ENCODE measurements around the gene PTPRZ1. TPM values are rescaled to one million over a fixed set of nuclear protein-coding genes. Genes with fewer than 3 reads are reported as not detected.
A peak's percentile ranks its signal among the peaks of the same experiment; 100 is the strongest.

Gene PTPRZ1
- total and polyA plus RNA-seq, 2 of the 13 experiments (the other 11 are each of a cell fraction or from before 2014, with no cell fraction given), result not detected

DNA sequence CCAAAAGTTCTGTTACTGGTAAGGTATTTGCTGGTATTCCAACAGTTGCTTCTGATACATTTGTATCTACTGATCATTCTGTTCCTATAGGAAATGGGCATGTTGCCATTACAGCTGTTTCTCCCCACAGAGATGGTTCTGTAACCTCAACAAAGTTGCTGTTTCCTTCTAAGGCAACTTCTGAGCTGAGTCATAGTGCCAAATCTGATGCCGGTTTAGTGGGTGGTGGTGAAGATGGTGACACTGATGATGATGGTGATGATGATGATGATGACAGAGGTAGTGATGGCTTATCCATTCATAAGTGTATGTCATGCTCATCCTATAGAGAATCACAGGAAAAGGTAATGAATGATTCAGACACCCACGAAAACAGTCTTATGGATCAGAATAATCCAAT lies 140.1 kb downstream of the PTPRZ1 start:
- Histone ChIP-seq H3K36me3 (replicated peaks in 1 of 2; ENCODE audit: control insufficient read depth in 1 of 2, insufficient read depth in 2 of 2, low read length in 2 of 2) (no peaks in the 10 kb centered on the region), H3K4me1 (ENCODE audit: insufficient read depth, low read length) (no peaks in the 10 kb centered on the region), H3K27ac (ENCODE audit: extremely low read length, insufficient read depth, low read length) (no peak overlapping the region), H3K4me2 (ENCODE audit: low read depth, low read length) (no peak overlapping the region), H3K4me3 (replicated peaks in 1 of 3; ENCODE audit: insufficient read depth in 1 of 3, low read depth in 2 of 3, low read length in 3 of 3) (no peak overlapping the region), H2AFZ (ENCODE audit: low read length) (no peak overlapping the region), H3K79me2 (ENCODE audit: insufficient read depth, low read length) (no peaks in the 10 kb centered on the region), H4K20me1 (ENCODE audit: insufficient read depth, low read length) (no peaks in the 10 kb centered on the region), H3K27me3 (ENCODE audit: control insufficient read depth in 1 of 2, insufficient read depth in 2 of 2, low read length in 2 of 2) (no peaks in the 10 kb centered on the region), H3K9ac (ENCODE audit: insufficient read depth, low read depth, low read length) (no peak overlapping the region), H3K9me3 (ENCODE audit: low read length) (no peaks in the 10 kb centered on the region)
- ChIA-PET CTCF (ENCODE audit: low intra/inter-chr PET ratio, low total read pairs) (no interaction called here), POLR2A (no interaction called here)
- intact Hi-C loops (cut with micrococcal nuclease; ENCODE audit: unreplicated experiment) (no loop called here), in situ Hi-C loops (cut with HindIII; ENCODE audit: extremely low pct_ligation_motif_present, low pct_unique_long_range_greater_than_20kb) (no loop called here)
- no TSS peak for BruUV-seq (replicated peaks)
- 0% methylated on average over 2 of the region's 2 CpGs for WGBS (ENCODE audit: low lambda C conversion rate)
- TF ChIP-seq, protein P1, sequence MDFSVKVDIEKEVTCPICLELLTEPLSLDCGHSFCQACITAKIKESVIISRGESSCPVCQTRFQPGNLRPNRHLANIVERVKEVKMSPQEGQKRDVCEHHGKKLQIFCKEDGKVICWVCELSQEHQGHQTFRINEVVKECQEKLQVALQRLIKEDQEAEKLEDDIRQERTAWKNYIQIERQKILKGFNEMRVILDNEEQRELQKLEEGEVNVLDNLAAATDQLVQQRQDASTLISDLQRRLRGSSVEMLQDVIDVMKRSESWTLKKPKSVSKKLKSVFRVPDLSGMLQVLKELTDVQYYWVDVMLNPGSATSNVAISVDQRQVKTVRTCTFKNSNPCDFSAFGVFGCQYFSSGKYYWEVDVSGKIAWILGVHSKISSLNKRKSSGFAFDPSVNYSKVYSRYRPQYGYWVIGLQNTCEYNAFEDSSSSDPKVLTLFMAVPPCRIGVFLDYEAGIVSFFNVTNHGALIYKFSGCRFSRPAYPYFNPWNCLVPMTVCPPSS (IDR thresholded peaks at IDR 0.05), result no peak
- TF ChIP-seq CREB1 (IDR thresholded peaks at IDR 0.05) (peak; percentile 67), CREB1 (CRISPR knock-in tag; IDR thresholded peaks at IDR 0.05) (no peak)
- ATAC-seq (no peak), DNase-seq (ENCODE audit: low spot score) (no peak), FAIRE-seq (no peak)

DNA sequence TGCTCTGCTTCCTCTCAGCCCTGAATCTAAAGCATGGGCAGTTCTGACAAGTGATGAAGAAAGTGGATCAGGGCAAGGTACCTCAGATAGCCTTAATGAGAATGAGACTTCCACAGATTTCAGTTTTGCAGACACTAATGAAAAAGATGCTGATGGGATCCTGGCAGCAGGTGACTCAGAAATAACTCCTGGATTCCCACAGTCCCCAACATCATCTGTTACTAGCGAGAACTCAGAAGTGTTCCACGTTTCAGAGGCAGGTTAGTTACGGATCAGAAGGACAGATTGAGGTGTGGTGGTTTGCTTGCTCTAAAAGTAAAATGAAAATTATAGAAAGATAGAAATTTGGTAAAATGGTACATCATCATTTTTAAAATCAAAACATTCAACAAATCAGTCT lies 140.7 kb downstream of the PTPRZ1 start:
- BruUV-seq (replicated peaks), result no TSS peak
- CTCF ChIA-PET (ENCODE audit: low intra/inter-chr PET ratio, low total read pairs), result no interaction called here
- intact Hi-C loops (cut with micrococcal nuclease; ENCODE audit: unreplicated experiment) (no loop called here), in situ Hi-C loops (cut with HindIII; ENCODE audit: extremely low pct_ligation_motif_present, low pct_unique_long_range_greater_than_20kb) (no loop called here)
- POLR2A ChIA-PET, result no interaction called here
- Histone ChIP-seq H3K36me3 (replicated peaks in 1 of 2; ENCODE audit: control insufficient read depth in 1 of 2, insufficient read depth in 2 of 2, low read length in 2 of 2) (no peaks in the 10 kb centered on the region), H3K9ac (ENCODE audit: insufficient read depth, low read depth, low read length) (no peak overlapping the region), H3K4me3 (replicated peaks in 1 of 3; ENCODE audit: insufficient read depth in 1 of 3, low read depth in 2 of 3, low read length in 3 of 3) (no peak overlapping the region), H3K4me2 (ENCODE audit: low read depth, low read length) (no peak overlapping the region), H3K9me3 (ENCODE audit: low read length) (no peaks in the 10 kb centered on the region), H3K4me1 (ENCODE audit: insufficient read depth, low read length) (no peaks in the 10 kb centered on the region), H2AFZ (ENCODE audit: low read length) (no peak overlapping the region), H4K20me1 (ENCODE audit: insufficient read depth, low read length) (no peaks in the 10 kb centered on the region), H3K27me3 (ENCODE audit: control insufficient read depth in 1 of 2, insufficient read depth in 2 of 2, low read length in 2 of 2) (no peaks in the 10 kb centered on the region), H3K79me2 (ENCODE audit: insufficient read depth, low read length) (no peaks in the 10 kb centered on the region), H3K27ac (ENCODE audit: extremely low read length, insufficient read depth, low read length) (no peak overlapping the region)
- no peak for FAIRE-seq
- WGBS (ENCODE audit: low lambda C conversion rate), result 24% methylated on average over 3 of the region's 3 CpGs
- ATAC-seq, result no peak
- TF ChIP-seq RFX5 (IDR thresholded peaks at IDR 0.05; ENCODE audit: low read depth, low read length) (peak; percentile 64; the same call in 1 of the 2 replicates), TRIM24 (CRISPR knock-in tag; IDR thresholded peaks at IDR 0.05) (no peak), ZNF772 (CRISPR knock-in tag; IDR thresholded peaks at IDR 0.05) (no peak)
- TF ChIP-seq, protein P2, sequence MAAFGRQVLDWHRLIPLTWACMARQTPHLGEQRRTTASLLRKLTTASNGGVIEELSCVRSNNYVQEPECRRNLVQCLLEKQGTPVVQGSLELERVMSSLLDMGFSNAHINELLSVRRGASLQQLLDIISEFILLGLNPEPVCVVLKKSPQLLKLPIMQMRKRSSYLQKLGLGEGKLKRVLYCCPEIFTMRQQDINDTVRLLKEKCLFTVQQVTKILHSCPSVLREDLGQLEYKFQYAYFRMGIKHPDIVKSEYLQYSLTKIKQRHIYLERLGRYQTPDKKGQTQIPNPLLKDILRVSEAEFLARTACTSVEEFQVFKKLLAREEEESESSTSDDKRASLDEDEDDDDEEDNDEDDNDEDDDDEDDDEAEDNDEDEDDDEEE (CRISPR knock-in tag; IDR thresholded peaks at IDR 0.05), result no peak
- DNase-seq (ENCODE audit: low spot score), result no peak
